ENCODE measurements around the gene TRAF2. TPM values are rescaled to one million over a fixed set of nuclear protein-coding genes. Genes with fewer than 3 reads are reported as not detected.

TRAF2 gene
- total and polyA plus RNA-seq, 2 donors (not counting 1 experiment from before 2014, with no cell fraction given): 25.5 to 54.5 TPM

GRCh38 chr9:136922540-136922939 is 36.2 kb downstream of the TRAF2 start:
- Mint-ChIP-seq H3K9me3 (ENCODE audit: insufficient read depth) (no peaks in the 10 kb centered on the region), H3K27ac (no peak overlapping the region), H3K4me1 (no peaks in the 10 kb centered on the region), H3K4me3 (no peak overlapping the region), H3K27me3 (no peaks in the 10 kb centered on the region)
- Histone ChIP-seq H3K36me3 (replicated peaks in 1 of 2; ENCODE audit: control extremely low read depth in 1 of 2, control insufficient read depth in 1 of 2, extremely low read depth in 1 of 2, insufficient read depth in 2 of 2, low read length in 1 of 2) (peaks cover 0 to 66% of the 10 kb centered on the region in 2 experiments), H3K4me3 (ENCODE audit: control extremely low read depth in 1 of 5, extremely low read depth in 1 of 5, insufficient read depth in 1 of 5, low read depth in 2 of 5, low read length in 4 of 5) (no peak overlapping the region), H3K27ac (ENCODE audit: low read length in 2 of 2) (no peak overlapping the region), H4K20me1 (ENCODE audit: control insufficient read depth, insufficient read depth, low read length, poor library complexity, severe bottlenecking) (peaks cover 24% of the 10 kb centered on the region), H2AFZ (ENCODE audit: insufficient read depth, low read depth, low read length, poor library complexity, severe bottlenecking) (no peak overlapping the region), H3K9ac (ENCODE audit: low read length) (no peak overlapping the region), H3K79me2 (ENCODE audit: control insufficient read depth, insufficient read depth, low read length) (peaks cover 28% of the 10 kb centered on the region), H3K4me2 (replicated peaks; ENCODE audit: low read depth, low read length, poor library complexity, severe bottlenecking) (no peak overlapping the region), H3K27me3 (replicated peaks in 1 of 4; ENCODE audit: control extremely low read depth in 1 of 4, control insufficient read depth in 3 of 4, insufficient read depth in 4 of 4, low read length in 3 of 4) (no peaks in the 10 kb centered on the region), H3K4me1 (ENCODE audit: control insufficient read depth in 2 of 2, insufficient read depth in 2 of 2, low read length in 2 of 2) (no peaks in the 10 kb centered on the region), H3K9me3 (ENCODE audit: control extremely low read depth in 1 of 3, control insufficient read depth in 2 of 3, insufficient read depth in 1 of 3, low read length in 2 of 3) (no peaks in the 10 kb centered on the region)
- TF ChIP-seq CTCF (IDR thresholded peaks at IDR 0.05): no peak
- no peak for TF ChIP-seq EZH2 (IDR thresholded peaks at IDR 0.05; ENCODE audit: borderline replicate concordance, insufficient read depth, low read depth, low read length, poor library complexity, severe bottlenecking)
- WGBS (ENCODE audit: insufficient coverage): 96% methylated on average over 19 of the region's 19 CpGs
- intact Hi-C loops (cut with micrococcal nuclease): no loop called here
- POLR2A ChIA-PET: no interaction called here
- DNase-seq: no peak
- no peak for ATAC-seq (ENCODE audit: low read depth)
- CTCF ChIA-PET: no interaction called here

- H3K79me2 ChIP-seq (ENCODE audit: control insufficient read depth, insufficient read depth, low read length): peaks cover 25% of the 10 kb centered on the region
- intact Hi-C loops (cut with micrococcal nuclease): no loop called here
- DNase-seq (no peak), ATAC-seq (ENCODE audit: low read depth) (no peak)
- Mint-ChIP-seq H3K27me3 (no peaks in the 10 kb centered on the region), H3K9me3 (ENCODE audit: insufficient read depth) (no peaks in the 10 kb centered on the region), H3K4me3 (no peak overlapping the region), H3K4me1 (no peaks in the 10 kb centered on the region), H3K27ac (no peak overlapping the region)
- no peaks in the 10 kb centered on the region for H3K27me3 ChIP-seq (replicated peaks in 1 of 4; ENCODE audit: control extremely low read depth in 1 of 4, control insufficient read depth in 3 of 4, insufficient read depth in 4 of 4, low read length in 3 of 4)
- no peak overlapping the region for H2AFZ ChIP-seq (ENCODE audit: insufficient read depth, low read depth, low read length, poor library complexity, severe bottlenecking)
- no peaks in the 10 kb centered on the region for H3K4me1 ChIP-seq (ENCODE audit: control insufficient read depth in 2 of 2, insufficient read depth in 2 of 2, low read length in 2 of 2)
- ChIA-PET POLR2A (no interaction called here), CTCF (interaction anchor here (0.7 kb wide), 2 partner anchors 96 to 924 kb away, joined by 4 read pairs; no protein-coding TSS in a partner anchor)
- no peak for TF ChIP-seq CTCF (IDR thresholded peaks at IDR 0.05)
- no peak for TF ChIP-seq EZH2 (IDR thresholded peaks at IDR 0.05; ENCODE audit: borderline replicate concordance, insufficient read depth, low read depth, low read length, poor library complexity, severe bottlenecking)
- no peak overlapping the region for H3K9ac ChIP-seq (ENCODE audit: low read length)
- H4K20me1 ChIP-seq (ENCODE audit: control insufficient read depth, insufficient read depth, low read length, poor library complexity, severe bottlenecking): peaks cover 21% of the 10 kb centered on the region
- H3K4me3 ChIP-seq (ENCODE audit: control extremely low read depth in 1 of 5, extremely low read depth in 1 of 5, insufficient read depth in 1 of 5, low read depth in 2 of 5, low read length in 4 of 5): no peak overlapping the region
- no peaks in the 10 kb centered on the region for H3K9me3 ChIP-seq (ENCODE audit: control extremely low read depth in 1 of 3, control insufficient read depth in 2 of 3, insufficient read depth in 1 of 3, low read length in 2 of 3)
- H3K36me3 ChIP-seq (replicated peaks in 1 of 2; ENCODE audit: control extremely low read depth in 1 of 2, control insufficient read depth in 1 of 2, extremely low read depth in 1 of 2, insufficient read depth in 2 of 2, low read length in 1 of 2): peaks cover 0 to 62% of the 10 kb centered on the region in 2 experiments
- H3K4me2 ChIP-seq (replicated peaks; ENCODE audit: low read depth, low read length, poor library complexity, severe bottlenecking): no peak overlapping the region
- no peak overlapping the region for H3K27ac ChIP-seq (ENCODE audit: low read length in 2 of 2)
- WGBS (ENCODE audit: insufficient coverage): 99% methylated on average over 19 of the region's 19 CpGs
Measured at GRCh38 chr9:136923881-136924280, 37.6 kb downstream of the TRAF2 start.
